IPS-NIHi7 (cell line): ENCODE data around the gene NDUFAF7.
"Not testable (repeated sequence)": the region's sequence is repeated elsewhere in the genome, so short reads cannot be mapped to it uniquely, and the experiment has no call there.

Experiments
- DNase-seq: peaks from one replicate; pipeline ENCODE4 v3.0.0; 2012; ENCODE audit warnings: mixed read lengths; ENCODE audit errors: extremely low spot score

Gene NDUFAF7

GRCh38 chr2:37281916-37282315, 50.5 kb downstream of the NDUFAF7 start:
- DNase-seq, result no peak

DNA sequence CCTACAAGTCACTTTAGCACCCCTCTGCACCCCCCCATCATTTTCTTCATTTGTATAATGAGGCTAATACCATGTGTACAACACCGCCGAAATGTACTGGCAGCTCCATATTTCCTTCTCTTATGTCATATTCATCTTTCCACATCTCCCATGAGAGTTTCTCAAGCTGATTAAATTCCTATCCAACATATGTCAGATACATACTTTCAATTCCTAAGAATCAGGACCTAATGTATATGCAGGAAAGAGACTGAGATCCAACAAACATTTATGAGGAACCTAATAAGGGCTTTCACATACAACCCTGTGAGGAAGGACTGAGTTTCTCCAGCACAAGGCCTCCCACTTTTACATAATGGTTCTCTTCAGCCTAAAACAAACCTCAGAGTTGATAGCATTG, 51.3 kb downstream of the NDUFAF7 start:
- no peak for DNase-seq

- no peak for DNase-seq
Observed at GRCh38 chr2:37283207-37283606, 51.7 kb downstream of the NDUFAF7 start.

GRCh38 chr2:37284381-37284780, 52.9 kb downstream of the NDUFAF7 start:
- no peak for DNase-seq

DNA sequence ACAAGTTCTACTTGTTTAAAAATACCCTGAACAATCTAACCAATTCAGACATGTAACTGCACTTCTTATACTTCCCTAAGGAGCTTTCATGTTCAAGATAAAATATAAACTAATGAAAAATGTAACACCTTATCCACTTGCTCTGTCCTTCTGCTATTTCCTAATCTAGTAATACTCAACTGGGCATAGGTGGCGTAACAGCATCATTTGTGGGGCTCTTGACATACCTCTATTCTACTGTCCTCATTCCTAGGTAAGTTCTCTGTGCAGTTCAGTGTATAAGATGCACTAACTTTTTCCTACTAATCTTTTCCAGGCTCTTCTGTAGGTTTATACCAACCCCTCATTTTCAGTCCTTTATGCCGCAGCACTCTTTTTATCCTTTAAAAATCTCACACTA, 56.5 kb downstream of the NDUFAF7 start:
- peak; percentile 25 for DNase-seq

- DNase-seq, result no peak
Observed at GRCh38 chr2:37291680-37292079, 60.2 kb downstream of the NDUFAF7 start.

DNA sequence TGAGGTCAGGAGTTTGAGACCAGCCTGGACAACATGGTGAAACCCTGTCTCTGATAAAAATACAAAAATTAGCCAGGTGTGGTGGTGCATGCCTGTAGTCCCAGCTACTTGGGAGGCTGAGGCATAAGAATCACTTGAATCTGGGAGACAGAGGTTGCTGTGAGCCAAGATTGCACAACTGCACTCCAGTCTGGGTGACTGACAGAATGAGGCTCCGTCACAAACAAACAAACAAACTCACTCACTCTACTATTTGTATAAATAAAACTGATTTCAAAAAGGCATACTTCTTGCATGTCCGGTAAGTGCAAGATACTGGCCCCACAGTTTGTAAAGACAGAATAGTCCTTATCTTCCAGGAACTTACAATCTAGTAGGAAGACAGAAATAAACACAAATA, 63.4 kb downstream of the NDUFAF7 start:
- not testable (repeated sequence) for DNase-seq

GRCh38 chr2:37295469-37296073, 64.1 kb downstream of the NDUFAF7 start:
- no peak for DNase-seq

DNA sequence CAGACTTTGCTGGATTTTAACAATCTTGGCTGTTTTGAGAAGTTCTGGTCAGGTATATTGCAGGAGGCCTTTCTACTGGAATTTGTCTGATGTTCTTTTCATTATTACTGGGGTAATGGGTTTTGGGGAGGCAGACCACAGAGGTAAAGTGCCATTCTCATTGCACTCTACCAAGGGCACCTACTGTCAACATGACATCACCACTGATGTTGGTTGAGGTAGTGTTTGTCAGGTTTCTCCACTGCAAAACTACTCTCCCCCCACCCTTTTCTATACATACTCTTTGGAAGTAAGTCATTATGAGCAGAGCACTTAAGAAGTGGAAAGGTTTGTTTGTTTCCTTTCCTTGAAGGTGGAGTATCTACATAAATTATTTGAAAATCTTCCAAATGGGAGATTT, 66.2 kb downstream of the NDUFAF7 start:
- DNase-seq, result no peak
